CD14-positive monocyte (primary cell): ENCODE data around the gene NNMT. TPM values are rescaled to one million over a fixed set of nuclear protein-coding genes. Genes with fewer than 3 reads are reported as not detected.

Experiments
- DNase-seq, 3 donors: peaks; one replicate each; pipeline ENCODE4 v3.0.0-alpha.2; 2011 to 2022
- H2AFZ ChIP-seq: 2 replicates; pipeline ENCODE4 v1.6.0; 2012; ENCODE audit warnings: mild to moderate bottlenecking, low read depth, low read length, inconsistent platforms; ENCODE audit not compliant: insufficient read depth, poor library complexity, severe bottlenecking
- H3K27ac ChIP-seq, 2 donors: 1 replicate in 1 of 2; 2 replicates in 1 of 2; pipeline ENCODE4 v1.5.1; 2012 to 2013; ENCODE audit warnings: low read length in 2 of 2, control low read depth in 1 of 2, inconsistent platforms in 1 of 2, low read depth in 1 of 2, mild to moderate bottlenecking in 1 of 2
- H3K27me3 ChIP-seq, 2 donors: one replicate each; pipeline versions ENCODE4 v1.6.0 to v1.6.1; 2011 to 2013; ENCODE audit warnings: low read length in 2 of 2; ENCODE audit not compliant: control insufficient read depth in 2 of 2, insufficient read depth in 2 of 2
- H3K36me3 ChIP-seq, 2 donors: replicated peaks in 1 of 2; 1 replicate in 1 of 2; 2 replicates in 1 of 2; pipeline versions ENCODE4 v1.5.1 to v1.6.1; 2012 to 2013; ENCODE audit warnings: low read length in 2 of 2, control low read depth in 1 of 2, inconsistent platforms in 1 of 2, mild to moderate bottlenecking in 1 of 2; ENCODE audit not compliant: insufficient read depth in 2 of 2, control insufficient read depth in 1 of 2
- H3K4me1 ChIP-seq, 2 donors: 1 replicate in 1 of 2; 2 replicates in 1 of 2; pipeline versions ENCODE4 v1.5.1 to v1.6.1; 2012 to 2013; ENCODE audit warnings: low read length in 2 of 2, control low read depth in 1 of 2, inconsistent platforms in 1 of 2, mild to moderate bottlenecking in 1 of 2, moderate library complexity in 1 of 2; ENCODE audit not compliant: insufficient read depth in 2 of 2, control insufficient read depth in 1 of 2
- H3K4me2 ChIP-seq: replicated peaks from 2 replicates; pipeline ENCODE3; 2012; ENCODE audit warnings: low read length, moderate library complexity, mild to moderate bottlenecking; ENCODE audit not compliant: poor library complexity, severe bottlenecking; ENCODE audit errors: extremely low read depth
- H3K4me3 ChIP-seq, 3 experiments: fragments of 200-600 bp in 1 of 3; sonication (generic) in 1 of 3; replicated peaks in 1 of 3; 1 replicate in 2 of 3; 2 replicates in 1 of 3; pipeline ENCODE4 v1.5.1; 2011 to 2013; ENCODE audit warnings: low read length in 3 of 3, mild to moderate bottlenecking in 3 of 3, control low read depth in 2 of 3, low read depth in 2 of 3, inconsistent platforms in 1 of 3, moderate library complexity in 1 of 3
- H3K79me2 ChIP-seq: 2 replicates; pipeline ENCODE4 v1.6.0; 2012; ENCODE audit warnings: mild to moderate bottlenecking, control low read depth, inconsistent platforms, low read length, moderate library complexity; ENCODE audit not compliant: insufficient read depth
- H3K9ac ChIP-seq: 2 replicates; pipeline ENCODE4 v1.6.0; 2017; ENCODE audit warnings: low read length, mild to moderate bottlenecking; ENCODE audit not compliant: insufficient read depth, poor library complexity, severe bottlenecking
- H3K9me3 ChIP-seq, 2 donors: replicated peaks in 1 of 2; 1 replicate in 1 of 2; 2 replicates in 1 of 2; pipeline versions ENCODE4 v1.5.1 to v1.6.1; 2012 to 2013; ENCODE audit warnings: low read length in 2 of 2, control low read depth in 1 of 2; ENCODE audit not compliant: control insufficient read depth in 1 of 2, insufficient read depth in 1 of 2
- H4K20me1 ChIP-seq: 2 replicates; pipeline ENCODE4 v1.6.0; 2012; ENCODE audit warnings: mild to moderate bottlenecking, low read length, control low read depth, moderate library complexity; ENCODE audit not compliant: insufficient read depth
- H3K27ac Mint-ChIP-seq, 7 donors: one replicate each; pipeline ENCODE4 v1.8.0; 2020; ENCODE audit warnings: mild to moderate bottlenecking in 7 of 7, mixed read lengths in 7 of 7, moderate library complexity in 6 of 7, inconsistent platforms in 2 of 7
- H3K27me3 Mint-ChIP-seq, 3 donors: one replicate each; pipeline ENCODE4 v1.8.0; 2021 to 2022; ENCODE audit warnings: low read depth in 3 of 3, mild to moderate bottlenecking in 3 of 3, mixed read lengths in 3 of 3, moderate library complexity in 3 of 3, inconsistent platforms in 1 of 3
- H3K36me3 Mint-ChIP-seq, 2 donors: one replicate each; pipeline ENCODE4 v1.8.0; 2020; ENCODE audit warnings: mixed read lengths in 2 of 2, inconsistent platforms in 1 of 2, mild to moderate bottlenecking in 1 of 2
- H3K4me1 Mint-ChIP-seq: one replicate; pipeline ENCODE4 v1.8.0; 2020; ENCODE audit warnings: mild to moderate bottlenecking, mixed read lengths
- H3K4me3 Mint-ChIP-seq, 2 donors: one replicate each; pipeline ENCODE4 v1.8.0; 2020; ENCODE audit warnings: mild to moderate bottlenecking in 2 of 2, mixed read lengths in 2 of 2, moderate library complexity in 1 of 2
- H3K9me3 Mint-ChIP-seq, 7 donors: one replicate each; pipeline ENCODE4 v1.8.0; 2020 to 2022; ENCODE audit warnings: mixed read lengths in 7 of 7, mild to moderate bottlenecking in 6 of 7, moderate library complexity in 6 of 7, inconsistent platforms in 2 of 7
- CTCF ChIP-seq: fragments of 200-600 bp; IDR thresholded peaks from one replicate; pipeline ENCODE4 v1.8.0; 2022; ENCODE audit warnings: antibody characterized with exemption, mild to moderate bottlenecking
- WGBS: methylation state at CpG from one replicate; pipeline ENCODE4 v1.1.5; 2013; ENCODE audit warnings: missing lambda C conversion rate; ENCODE audit not compliant: insufficient coverage; 5-methylcytosine and 5-hydroxymethylcytosine counted together
- intact Hi-C, 2 donors: fragments of 100-400 bp; cut with micrococcal nuclease; formaldehyde crosslinking; loops; one replicate each; pipeline versions ENCODE4 v1.15.0 to v1.15.1; 2023
- polyA plus RNA-seq, 3 donors: library from polyadenylated mRNA; depleted of rRNA in 1 of 3; unstranded in 2 of 3; stranded (reverse) in 1 of 3; fragments of 300-500 nt in 2 of 3; fragments of >200 nt in 1 of 3; fragmentation: Illumina TruSeq in 2 of 3; gene quantifications; 1 replicate in 2 of 3; 2 replicates in 1 of 3; pipeline ENCODE4 v1.2.3, GENCODE V29; 2012 to 2021

NNMT gene
- polyA plus RNA-seq, 3 donors: not detected

GRCh38 chr11:114326151-114326550 is 30.0 kb downstream of the NNMT start:
- H2AFZ ChIP-seq: no peak overlapping the region
- DNase-seq: no peak
- H3K27ac Mint-ChIP-seq: peak overlapping the region in 1 of 7 donors; percentile 47

GRCh38 chr11:114326776-114327175 is 30.6 kb downstream of the NNMT start:
- Histone ChIP-seq H3K36me3 (no peaks in the 10 kb centered on the region), H3K27ac (no peak overlapping the region), H3K27me3 (no peaks in the 10 kb centered on the region), H3K4me2 (no peak overlapping the region), H3K4me1 (no peaks in the 10 kb centered on the region), H3K9ac (no peak overlapping the region), H3K79me2 (no peaks in the 10 kb centered on the region), H2AFZ (no peak overlapping the region), H4K20me1 (no peaks in the 10 kb centered on the region), H3K4me3 (no peak overlapping the region), H3K9me3 (peaks cover 3 to 9% of the 10 kb centered on the region in 2 donors)
- Mint-ChIP-seq H3K4me3 (no peak overlapping the region), H3K27me3 (peaks cover 0 to 2% (median 0%) of the 10 kb centered on the region in 3 donors), H3K36me3 (no peaks in the 10 kb centered on the region), H3K4me1 (no peaks in the 10 kb centered on the region), H3K9me3 (peaks cover 4 to 12% (median 8%) of the 10 kb centered on the region in 7 donors), H3K27ac (no peak overlapping the region)
- no peak for TF ChIP-seq CTCF
- no peak for DNase-seq
- intact Hi-C loops: no loop called here
- 79% methylated on average over 2 of the region's 2 CpGs for WGBS

More at GRCh38 chr11:114326151-114326550, 30.0 kb downstream of the NNMT start:
- no peak overlapping the region for H3K27ac ChIP-seq
- no CpG with 5 or more reads among the region's 4 CpGs for WGBS
- H3K36me3 ChIP-seq: no peaks in the 10 kb centered on the region
- Mint-ChIP-seq H3K36me3 (no peaks in the 10 kb centered on the region), H3K4me3 (no peak overlapping the region), H3K4me1 (no peaks in the 10 kb centered on the region), H3K27me3 (peaks cover 0 to 2% (median 0%) of the 10 kb centered on the region in 3 donors), H3K9me3 (peaks cover 4 to 12% (median 8%) of the 10 kb centered on the region in 7 donors)
- H3K27me3 ChIP-seq: no peaks in the 10 kb centered on the region
- TF ChIP-seq CTCF: no peak
- peaks cover 3 to 9% of the 10 kb centered on the region in 2 donors for H3K9me3 ChIP-seq
- no peaks in the 10 kb centered on the region for H4K20me1 ChIP-seq
- H3K4me1 ChIP-seq: no peaks in the 10 kb centered on the region
- no peak overlapping the region for H3K4me3 ChIP-seq
- intact Hi-C loops: no loop called here
- no peak overlapping the region for H3K4me2 ChIP-seq
- H3K9ac ChIP-seq: no peak overlapping the region
- H3K79me2 ChIP-seq: no peaks in the 10 kb centered on the region
